Liver (tissue), 2 donors: Measurements from ENCODE around the gene TJP1.

Source experiments
- REST ChIP-seq: IDR thresholded peaks from 2 replicates; pipeline ENCODE4 v1.6.1; 2016; ENCODE audit warnings: antibody characterized with exemption, mild to moderate bottlenecking
- TF ChIP-seq, protein P1 (sequence below): fragments of 150-350 bp; IDR thresholded peaks from 2 replicates; pipeline ENCODE4 v1.5.1; 2017; ENCODE audit warnings: improper control_type of control experiment, low read depth, low read length; ENCODE audit not compliant: missing input control
- TF ChIP-seq, protein P2 (sequence below): IDR thresholded peaks from 2 replicates; pipeline ENCODE4 v1.6.1; 2016; ENCODE audit warnings: antibody characterized with exemption
- donor health status: healthy.

DNA sequence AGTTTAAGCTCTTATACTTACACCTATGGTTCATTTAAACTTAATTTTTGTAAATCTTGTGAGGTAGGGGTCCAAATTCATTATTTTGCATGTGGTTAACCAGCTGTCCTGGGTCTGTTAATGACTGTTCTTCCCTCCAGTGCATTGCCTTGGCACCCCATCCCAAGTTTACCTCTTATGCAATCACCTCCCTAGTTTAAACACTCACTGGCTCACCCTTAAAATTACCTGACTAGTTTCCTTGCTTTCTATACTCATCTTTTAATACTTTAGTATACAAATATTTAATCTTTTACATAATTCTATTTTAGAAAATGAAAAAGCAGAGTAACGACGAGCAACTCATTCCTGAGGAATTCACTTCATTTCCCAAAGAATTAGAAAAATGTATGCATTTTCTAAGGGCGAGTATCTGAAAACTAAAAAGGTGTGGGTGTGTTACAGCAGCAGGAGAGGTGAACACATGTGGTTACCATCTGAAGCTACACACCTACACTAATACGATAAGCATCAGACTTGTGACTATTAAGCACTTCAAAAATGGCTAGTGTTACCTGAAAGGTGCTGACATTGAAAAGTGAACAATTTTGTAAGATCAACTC lies 33.7 kb downstream of the TJP1 start:
- TF ChIP-seq, protein P1, sequence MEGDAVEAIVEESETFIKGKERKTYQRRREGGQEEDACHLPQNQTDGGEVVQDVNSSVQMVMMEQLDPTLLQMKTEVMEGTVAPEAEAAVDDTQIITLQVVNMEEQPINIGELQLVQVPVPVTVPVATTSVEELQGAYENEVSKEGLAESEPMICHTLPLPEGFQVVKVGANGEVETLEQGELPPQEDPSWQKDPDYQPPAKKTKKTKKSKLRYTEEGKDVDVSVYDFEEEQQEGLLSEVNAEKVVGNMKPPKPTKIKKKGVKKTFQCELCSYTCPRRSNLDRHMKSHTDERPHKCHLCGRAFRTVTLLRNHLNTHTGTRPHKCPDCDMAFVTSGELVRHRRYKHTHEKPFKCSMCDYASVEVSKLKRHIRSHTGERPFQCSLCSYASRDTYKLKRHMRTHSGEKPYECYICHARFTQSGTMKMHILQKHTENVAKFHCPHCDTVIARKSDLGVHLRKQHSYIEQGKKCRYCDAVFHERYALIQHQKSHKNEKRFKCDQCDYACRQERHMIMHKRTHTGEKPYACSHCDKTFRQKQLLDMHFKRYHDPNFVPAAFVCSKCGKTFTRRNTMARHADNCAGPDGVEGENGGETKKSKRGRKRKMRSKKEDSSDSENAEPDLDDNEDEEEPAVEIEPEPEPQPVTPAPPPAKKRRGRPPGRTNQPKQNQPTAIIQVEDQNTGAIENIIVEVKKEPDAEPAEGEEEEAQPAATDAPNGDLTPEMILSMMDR = no peak
- TF ChIP-seq, protein P2, sequence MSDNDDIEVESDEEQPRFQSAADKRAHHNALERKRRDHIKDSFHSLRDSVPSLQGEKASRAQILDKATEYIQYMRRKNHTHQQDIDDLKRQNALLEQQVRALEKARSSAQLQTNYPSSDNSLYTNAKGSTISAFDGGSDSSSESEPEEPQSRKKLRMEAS = no peak
- no peak for TF ChIP-seq REST
